ENCODE measurements around the gene MTA3. TPM values are rescaled to one million over a fixed set of nuclear protein-coding genes. Genes with fewer than 3 reads are reported as not detected.
"Not testable (repeated sequence)": the region's sequence is repeated elsewhere in the genome, so short reads cannot be mapped to it uniquely, and the experiment has no call there.

MTA3 gene
- total and polyA plus RNA-seq, 2 experiments from 2014 or later: 52.2 to 52.9 TPM

DNA sequence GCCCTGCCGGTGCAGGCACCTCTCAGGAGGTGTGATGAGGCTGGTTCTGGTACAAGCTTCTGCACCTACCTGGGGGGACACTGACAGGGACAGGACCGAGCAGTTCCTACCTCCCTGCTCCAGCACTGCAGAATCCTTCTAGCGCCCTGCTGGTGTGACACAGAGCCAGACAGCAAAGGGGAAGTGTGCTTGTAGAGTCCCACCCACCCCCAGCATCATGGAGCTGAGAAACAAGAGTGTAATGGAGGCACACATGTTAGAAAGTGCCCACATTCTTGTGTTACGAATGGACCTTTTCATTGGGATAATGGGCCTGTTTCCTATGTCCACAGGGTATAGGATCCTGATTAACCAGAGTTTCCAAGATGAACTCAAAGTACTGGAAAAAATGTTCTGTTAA is 157.2 kb downstream of the MTA3 start:
- Histone ChIP-seq H3K27me3 (no peaks in the 10 kb centered on the region), H3K4me3 (no peak overlapping the region), H3K4me1 (ENCODE audit: low read depth) (peaks cover 14% of the 10 kb centered on the region), H3K9me3 (ENCODE audit: low read depth) (no peaks in the 10 kb centered on the region), H3K27ac (no peak overlapping the region), H3K36me3 (no peaks in the 10 kb centered on the region)
- DNase-seq (ENCODE audit: low read depth in 1 of 2, low spot score in 1 of 2): no peak
- TF ChIP-seq CTCF (IDR thresholded peaks at IDR 0.05; ENCODE audit: low read depth, low read length): no peak

DNA sequence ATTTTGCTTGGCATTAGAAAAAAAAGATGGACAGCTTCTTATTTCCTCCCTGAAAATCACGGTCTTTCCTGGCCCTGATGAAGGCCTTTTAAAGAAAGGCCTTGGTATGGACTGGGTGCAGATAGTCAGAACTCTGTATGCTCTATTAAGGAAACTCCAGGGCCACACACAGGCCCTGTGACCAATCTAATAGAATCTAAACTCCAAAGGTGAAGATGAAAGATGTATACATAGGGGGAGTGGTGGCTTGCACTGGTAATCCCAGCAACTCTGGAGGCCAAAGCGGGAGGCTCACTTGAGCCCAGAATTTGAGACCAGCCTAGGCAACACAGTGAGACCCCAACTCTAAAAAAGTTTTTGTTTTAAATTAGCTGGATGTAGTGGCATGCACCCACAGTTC is 158.2 kb downstream of the MTA3 start:
- Histone ChIP-seq H3K4me3 (no peak overlapping the region), H3K27ac (no peak overlapping the region), H3K4me1 (ENCODE audit: low read depth) (peaks cover 14% of the 10 kb centered on the region), H3K9me3 (ENCODE audit: low read depth) (no peaks in the 10 kb centered on the region), H3K36me3 (no peaks in the 10 kb centered on the region), H3K27me3 (no peaks in the 10 kb centered on the region)
- DNase-seq (ENCODE audit: low read depth in 1 of 2, low spot score in 1 of 2): no peak
- no peak for TF ChIP-seq CTCF (IDR thresholded peaks at IDR 0.05; ENCODE audit: low read depth, low read length)

GRCh38 chr2:42731316-42731715 is 162.9 kb downstream of the MTA3 start:
- H3K27me3 ChIP-seq; H3K36me3 ChIP-seq; H3K4me1 ChIP-seq (ENCODE audit: low read depth); DNase-seq (ENCODE audit: low read depth in 1 of 2, low spot score in 1 of 2); H3K9me3 ChIP-seq (ENCODE audit: low read depth); H3K27ac ChIP-seq; H3K4me3 ChIP-seq: not testable (repeated sequence)

DNA sequence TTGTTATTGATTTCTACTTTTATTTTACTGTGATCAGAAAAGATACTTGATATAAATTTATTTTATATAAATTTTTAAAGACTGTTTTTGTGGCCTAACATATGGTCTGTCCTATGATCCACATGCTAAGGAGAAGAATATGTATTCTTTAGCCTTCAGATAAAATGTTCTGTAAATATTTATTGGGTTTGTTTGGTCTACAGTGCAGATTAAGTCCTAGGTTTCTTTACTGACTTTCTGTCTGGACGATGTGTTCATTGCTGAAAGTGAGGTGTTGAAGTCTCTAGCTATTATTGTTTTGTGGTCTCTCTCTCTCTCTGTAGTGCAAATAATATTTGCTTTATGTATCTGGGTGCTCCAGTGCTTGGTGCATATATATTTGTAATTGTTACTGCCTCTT is 165.4 kb downstream of the MTA3 start:
- H3K9me3 ChIP-seq (ENCODE audit: low read depth): no peaks in the 10 kb centered on the region
- H3K27me3 ChIP-seq: no peaks in the 10 kb centered on the region
- no peaks in the 10 kb centered on the region for H3K4me1 ChIP-seq (ENCODE audit: low read depth)
- no peak for TF ChIP-seq CTCF (IDR thresholded peaks at IDR 0.05; ENCODE audit: low read depth, low read length)
- H3K4me3 ChIP-seq: no peak overlapping the region
- no peak for DNase-seq (ENCODE audit: low read depth in 1 of 2, low spot score in 1 of 2)
- H3K27ac ChIP-seq: no peak overlapping the region
- no peaks in the 10 kb centered on the region for H3K36me3 ChIP-seq

DNA sequence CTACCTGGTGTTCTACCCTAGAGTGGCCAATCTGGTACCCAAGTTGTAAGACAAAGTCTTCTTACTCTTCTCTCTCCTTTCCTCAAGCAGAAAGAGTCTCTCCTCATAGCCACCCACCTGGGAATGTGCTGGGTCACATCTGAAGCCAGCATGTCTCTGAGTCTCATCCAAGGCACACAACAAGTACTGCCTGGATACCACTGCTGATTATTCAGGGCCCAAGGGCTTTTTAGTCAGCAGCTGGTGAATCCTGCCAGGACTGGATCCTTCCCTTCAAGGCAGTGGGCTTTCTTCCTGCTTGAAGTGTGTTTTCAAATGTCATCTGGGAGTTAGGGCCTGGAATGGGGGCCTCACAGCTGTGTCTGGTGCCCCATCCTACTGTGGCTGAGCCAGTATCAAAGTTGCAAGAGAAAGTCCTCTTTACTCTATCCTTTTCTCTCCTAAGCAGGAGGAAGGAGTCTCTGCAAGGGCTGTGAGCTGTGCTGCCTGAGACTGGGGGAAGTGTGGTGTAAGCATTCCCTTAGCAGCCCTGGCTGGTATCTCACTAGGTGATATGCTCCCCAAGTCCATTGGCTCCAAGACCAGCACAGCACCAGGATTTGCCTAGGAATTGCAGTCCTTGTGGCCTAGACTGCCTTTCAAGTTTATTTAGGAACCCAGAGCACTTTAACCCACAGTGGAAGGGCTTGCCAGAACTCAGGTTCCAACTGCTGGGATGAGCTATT is 168.3 kb downstream of the MTA3 start:
- Histone ChIP-seq H3K9me3 (ENCODE audit: low read depth) (no peaks in the 10 kb centered on the region), H3K27me3 (no peaks in the 10 kb centered on the region), H3K36me3 (no peaks in the 10 kb centered on the region), H3K27ac (no peak overlapping the region), H3K4me1 (ENCODE audit: low read depth) (peaks cover 2% of the 10 kb centered on the region), H3K4me3 (no peak overlapping the region)
- no peak for TF ChIP-seq CTCF (IDR thresholded peaks at IDR 0.05; ENCODE audit: low read depth, low read length)
- no peak for DNase-seq (ENCODE audit: low read depth in 1 of 2, low spot score in 1 of 2)

DNA sequence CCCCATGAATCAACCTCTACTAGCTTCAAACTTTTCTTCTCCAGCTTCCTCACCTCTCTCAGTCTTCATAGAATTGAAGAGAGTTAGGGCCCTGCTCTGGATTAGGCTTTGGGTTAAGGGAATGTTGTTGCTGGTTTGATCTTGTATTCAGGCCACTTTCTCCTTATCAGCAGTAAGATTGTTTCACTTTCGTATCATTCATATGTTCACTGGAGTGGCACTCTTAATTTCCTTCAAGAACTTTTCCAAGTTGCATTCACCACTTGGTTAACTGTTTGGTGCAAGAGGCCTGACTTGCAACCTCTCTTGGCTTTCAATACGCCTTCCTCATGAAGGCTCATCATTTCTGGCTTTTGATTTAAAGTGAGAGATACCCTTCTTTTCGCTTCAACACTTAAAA is 172.7 kb downstream of the MTA3 start:
- Histone ChIP-seq H3K4me3 (no peak overlapping the region), H3K9me3 (ENCODE audit: low read depth) (no peaks in the 10 kb centered on the region), H3K4me1 (ENCODE audit: low read depth) (peaks cover 2% of the 10 kb centered on the region), H3K27ac (no peak overlapping the region), H3K27me3 (no peaks in the 10 kb centered on the region), H3K36me3 (no peaks in the 10 kb centered on the region)
- TF ChIP-seq CTCF (IDR thresholded peaks at IDR 0.05; ENCODE audit: low read depth, low read length): no peak
- DNase-seq (ENCODE audit: low read depth in 1 of 2, low spot score in 1 of 2): no peak
